ENCODE data around the gene POLDIP2. TPM values are rescaled to one million over a fixed set of nuclear protein-coding genes. Genes with fewer than 3 reads are reported as not detected.
A peak's percentile ranks its signal among the peaks of the same experiment; 100 is the strongest.

The POLDIP2 gene
- total and polyA plus RNA-seq, 9 of the 15 experiments (the other 6 are each of a cell fraction or from before 2014, with no cell fraction given), result 22.0 to 137 (median 104) TPM

DNA sequence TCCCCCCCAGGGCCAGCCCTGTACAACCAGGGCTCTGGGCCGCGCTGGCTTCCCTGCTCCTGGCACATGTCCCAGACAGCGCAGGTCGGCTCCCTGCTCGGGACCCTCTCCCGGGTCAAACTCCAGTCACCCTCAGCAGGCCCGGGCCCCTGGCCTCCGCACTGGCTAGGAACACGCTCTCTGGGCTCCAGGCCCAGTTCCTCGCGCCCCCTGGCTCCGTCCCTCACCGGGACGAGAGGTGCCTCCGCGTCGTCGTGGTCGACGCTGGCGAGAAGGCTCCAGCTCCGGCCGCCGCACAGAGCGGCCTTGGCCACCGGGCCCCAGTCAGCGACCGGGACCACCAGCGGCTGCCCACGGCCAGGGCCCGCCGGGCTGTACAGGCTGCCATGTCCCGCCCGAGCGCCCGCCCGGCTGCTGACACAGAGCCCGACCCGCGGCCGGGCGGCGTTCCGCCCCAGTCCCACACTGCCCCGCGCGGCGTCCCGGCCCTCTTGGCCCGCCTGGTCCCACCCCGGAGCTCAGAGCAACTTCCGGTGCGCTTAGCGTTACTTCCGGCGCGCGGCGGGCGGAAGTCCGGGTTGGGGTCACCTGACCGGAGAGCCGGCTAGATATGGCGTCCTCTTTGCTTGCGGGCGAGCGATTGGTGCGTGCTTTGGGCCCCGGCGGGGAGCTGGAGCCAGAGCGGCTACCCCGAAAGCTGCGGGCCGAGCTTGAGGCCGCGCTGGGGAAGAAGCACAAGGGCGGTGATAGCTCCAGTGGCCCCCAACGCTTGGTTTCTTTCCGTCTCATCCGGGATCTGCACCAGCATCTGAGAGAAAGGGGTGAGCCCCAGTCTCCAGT lies at the start of gene POLDIP2 (continued):
- TF ChIP-seq ILF3 (IDR thresholded peaks at IDR 0.05; ENCODE audit: borderline replicate concordance) (peak; percentile 85; the same call in 1 of the 2 replicates), NCOA6 (IDR thresholded peaks at IDR 0.05) (no peak), FIP1L1 (IDR thresholded peaks at IDR 0.05; ENCODE audit: low read depth, low read length, poor library complexity, severe bottlenecking) (peak; percentile 87), NCOA1 (IDR thresholded peaks at IDR 0.05; ENCODE audit: low read depth) (peak; percentile 69), POLR2B (IDR thresholded peaks at IDR 0.05; ENCODE audit: low read depth, partially characterized antibody) (peak; percentile 60), ZNF384 (IDR thresholded peaks at IDR 0.05; ENCODE audit: low read depth, low read length) (no peak), CBFA2T2 (conservative IDR thresholded peaks at IDR 0.05) (peak; percentile 56), NONO (IDR thresholded peaks at IDR 0.05; ENCODE audit: low read depth in 2 of 2, low read length in 1 of 2) (peak; percentile 66 to 95; a peak in 3 of 4 replicates), GABPA (tag; conservative IDR thresholded peaks at IDR 0.05; ENCODE audit: low read depth) (peak; percentile 100), SMC3 (conservative IDR thresholded peaks at IDR 0.05; ENCODE audit: insufficient read depth, low read depth, low read length) (no peak), MYC (IDR thresholded peaks at IDR 0.05; ENCODE audit: low read depth, low read length) (peak; percentile 54), MYC (CRISPR knock-in tag; IDR thresholded peaks at IDR 0.05; ENCODE audit: borderline replicate concordance, low read depth) (no peak; the same call in 1 of the 2 replicates), TCF7L2 (IDR thresholded peaks at IDR 0.05; ENCODE audit: low read depth, low read length) (no peak), ZNF124 (CRISPR knock-in tag; IDR thresholded peaks at IDR 0.05) (no peak), GABPB1 (CRISPR knock-in tag; IDR thresholded peaks at IDR 0.05) (peak; percentile 98), BRD4 (IDR thresholded peaks at IDR 0.05) (0 out of 2 replicates have a peak, but pooled peaks have one; percentile 73), SIX5 (IDR thresholded peaks at IDR 0.05; ENCODE audit: borderline replicate concordance in 1 of 2, insufficient read depth in 1 of 2, low read depth in 1 of 2, low read length in 2 of 2) (peak; percentile 17 to 50; a peak in 2 of 4 replicates), KDM4B (IDR thresholded peaks at IDR 0.05; ENCODE audit: borderline replicate concordance in 2 of 2, low read depth in 1 of 2) (peak in 1 of 2 experiments; percentile 96; a peak in 2 of 4 replicates)
- TF ChIP-seq, protein P1, sequence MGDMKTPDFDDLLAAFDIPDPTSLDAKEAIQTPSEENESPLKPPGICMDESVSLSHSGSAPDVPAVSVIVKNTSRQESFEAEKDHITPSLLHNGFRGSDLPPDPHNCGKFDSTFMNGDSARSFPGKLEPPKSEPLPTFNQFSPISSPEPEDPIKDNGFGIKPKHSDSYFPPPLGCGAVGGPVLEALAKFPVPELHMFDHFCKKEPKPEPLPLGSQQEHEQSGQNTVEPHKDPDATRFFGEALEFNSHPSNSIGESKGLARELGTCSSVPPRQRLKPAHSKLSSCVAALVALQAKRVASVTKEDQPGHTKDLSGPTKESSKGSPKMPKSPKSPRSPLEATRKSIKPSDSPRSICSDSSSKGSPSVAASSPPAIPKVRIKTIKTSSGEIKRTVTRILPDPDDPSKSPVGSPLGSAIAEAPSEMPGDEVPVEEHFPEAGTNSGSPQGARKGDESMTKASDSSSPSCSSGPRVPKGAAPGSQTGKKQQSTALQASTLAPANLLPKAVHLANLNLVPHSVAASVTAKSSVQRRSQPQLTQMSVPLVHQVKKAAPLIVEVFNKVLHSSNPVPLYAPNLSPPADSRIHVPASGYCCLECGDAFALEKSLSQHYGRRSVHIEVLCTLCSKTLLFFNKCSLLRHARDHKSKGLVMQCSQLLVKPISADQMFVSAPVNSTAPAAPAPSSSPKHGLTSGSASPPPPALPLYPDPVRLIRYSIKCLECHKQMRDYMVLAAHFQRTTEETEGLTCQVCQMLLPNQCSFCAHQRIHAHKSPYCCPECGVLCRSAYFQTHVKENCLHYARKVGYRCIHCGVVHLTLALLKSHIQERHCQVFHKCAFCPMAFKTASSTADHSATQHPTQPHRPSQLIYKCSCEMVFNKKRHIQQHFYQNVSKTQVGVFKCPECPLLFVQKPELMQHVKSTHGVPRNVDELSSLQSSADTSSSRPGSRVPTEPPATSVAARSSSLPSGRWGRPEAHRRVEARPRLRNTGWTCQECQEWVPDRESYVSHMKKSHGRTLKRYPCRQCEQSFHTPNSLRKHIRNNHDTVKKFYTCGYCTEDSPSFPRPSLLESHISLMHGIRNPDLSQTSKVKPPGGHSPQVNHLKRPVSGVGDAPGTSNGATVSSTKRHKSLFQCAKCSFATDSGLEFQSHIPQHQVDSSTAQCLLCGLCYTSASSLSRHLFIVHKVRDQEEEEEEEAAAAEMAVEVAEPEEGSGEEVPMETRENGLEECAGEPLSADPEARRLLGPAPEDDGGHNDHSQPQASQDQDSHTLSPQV (IDR thresholded peaks at IDR 0.05), result peak; percentile 26; the same call in 1 of the 2 replicates
- TF ChIP-seq, protein P2, sequence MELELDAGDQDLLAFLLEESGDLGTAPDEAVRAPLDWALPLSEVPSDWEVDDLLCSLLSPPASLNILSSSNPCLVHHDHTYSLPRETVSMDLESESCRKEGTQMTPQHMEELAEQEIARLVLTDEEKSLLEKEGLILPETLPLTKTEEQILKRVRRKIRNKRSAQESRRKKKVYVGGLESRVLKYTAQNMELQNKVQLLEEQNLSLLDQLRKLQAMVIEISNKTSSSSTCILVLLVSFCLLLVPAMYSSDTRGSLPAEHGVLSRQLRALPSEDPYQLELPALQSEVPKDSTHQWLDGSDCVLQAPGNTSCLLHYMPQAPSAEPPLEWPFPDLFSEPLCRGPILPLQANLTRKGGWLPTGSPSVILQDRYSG (tag; conservative IDR thresholded peaks at IDR 0.05; ENCODE audit: low read depth), result peak; percentile 37; the same call in 1 of the 2 replicates
- TF ChIP-seq, protein P3, sequence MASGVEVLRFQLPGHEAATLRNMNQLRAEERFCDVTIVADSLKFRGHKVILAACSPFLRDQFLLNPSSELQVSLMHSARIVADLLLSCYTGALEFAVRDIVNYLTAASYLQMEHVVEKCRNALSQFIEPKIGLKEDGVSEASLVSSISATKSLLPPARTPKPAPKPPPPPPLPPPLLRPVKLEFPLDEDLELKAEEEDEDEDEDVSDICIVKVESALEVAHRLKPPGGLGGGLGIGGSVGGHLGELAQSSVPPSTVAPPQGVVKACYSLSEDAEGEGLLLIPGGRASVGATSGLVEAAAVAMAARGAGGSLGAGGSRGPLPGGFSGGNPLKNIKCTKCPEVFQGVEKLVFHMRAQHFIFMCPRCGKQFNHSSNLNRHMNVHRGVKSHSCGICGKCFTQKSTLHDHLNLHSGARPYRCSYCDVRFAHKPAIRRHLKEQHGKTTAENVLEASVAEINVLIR (CRISPR knock-in tag; IDR thresholded peaks at IDR 0.05), result peak; percentile 74

Measured in K562 (cell line).